Ovary (tissue), 3 donors: ENCODE data around the gene CCDC184.

ENCODE experiments used
- EP300 ChIP-seq: sonication (generic); formaldehyde crosslinking; IDR thresholded peaks from one replicate; pipeline ENCODE4 v1.6.1; 2017; ENCODE audit warnings: antibody characterized with exemption
- POLR2A ChIP-seq: fragments of 450-650 bp; IDR thresholded peaks from one replicate; pipeline ENCODE4 v1.6.1; 2017; ENCODE audit warnings: antibody characterized with exemption, mild to moderate bottlenecking, moderate library complexity
- TF ChIP-seq, protein P1 (sequence below), 3 donors: fragments of 450-650 bp in 2 of 3; fragments of 200-600 bp in 1 of 3; IDR thresholded peaks; one replicate each; pipeline versions ENCODE4 v1.5.1 to v1.8.0; 2016 to 2022; ENCODE audit warnings: antibody characterized with exemption in 3 of 3, mild to moderate bottlenecking in 1 of 3
- donor health status: DM: no; HTN: no; CAD: no.

DNA sequence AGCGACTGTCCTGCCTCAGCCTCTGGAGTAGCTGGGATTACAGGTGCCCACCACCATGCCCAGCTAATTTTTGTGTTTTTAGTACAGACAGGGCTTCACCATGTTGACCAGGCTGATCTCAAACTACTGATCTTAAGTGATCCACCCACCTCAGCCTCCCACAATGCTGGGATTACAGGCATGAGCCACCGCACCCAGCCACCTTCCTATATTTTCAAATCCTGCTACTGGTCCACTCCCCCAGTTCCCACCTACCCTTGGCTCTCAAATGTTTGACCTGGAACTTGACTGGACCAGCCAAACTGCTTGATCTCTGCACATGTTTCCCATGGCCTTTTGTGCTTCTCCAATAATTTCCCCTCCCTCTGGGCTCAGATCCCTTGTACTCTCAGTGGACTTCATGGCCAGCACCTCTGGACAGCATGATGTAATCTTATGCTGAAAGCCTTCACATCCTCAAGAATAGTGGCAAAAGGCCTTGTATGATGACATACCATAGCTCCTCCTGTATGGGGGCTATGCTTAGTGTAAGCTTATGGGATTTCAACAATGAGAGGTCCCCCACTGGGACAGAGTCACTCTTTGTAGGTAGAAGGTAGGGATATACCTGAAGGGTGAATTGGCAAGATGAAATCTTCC lies 2.5 kb upstream of the CCDC184 start:
- TF ChIP-seq, protein P1, sequence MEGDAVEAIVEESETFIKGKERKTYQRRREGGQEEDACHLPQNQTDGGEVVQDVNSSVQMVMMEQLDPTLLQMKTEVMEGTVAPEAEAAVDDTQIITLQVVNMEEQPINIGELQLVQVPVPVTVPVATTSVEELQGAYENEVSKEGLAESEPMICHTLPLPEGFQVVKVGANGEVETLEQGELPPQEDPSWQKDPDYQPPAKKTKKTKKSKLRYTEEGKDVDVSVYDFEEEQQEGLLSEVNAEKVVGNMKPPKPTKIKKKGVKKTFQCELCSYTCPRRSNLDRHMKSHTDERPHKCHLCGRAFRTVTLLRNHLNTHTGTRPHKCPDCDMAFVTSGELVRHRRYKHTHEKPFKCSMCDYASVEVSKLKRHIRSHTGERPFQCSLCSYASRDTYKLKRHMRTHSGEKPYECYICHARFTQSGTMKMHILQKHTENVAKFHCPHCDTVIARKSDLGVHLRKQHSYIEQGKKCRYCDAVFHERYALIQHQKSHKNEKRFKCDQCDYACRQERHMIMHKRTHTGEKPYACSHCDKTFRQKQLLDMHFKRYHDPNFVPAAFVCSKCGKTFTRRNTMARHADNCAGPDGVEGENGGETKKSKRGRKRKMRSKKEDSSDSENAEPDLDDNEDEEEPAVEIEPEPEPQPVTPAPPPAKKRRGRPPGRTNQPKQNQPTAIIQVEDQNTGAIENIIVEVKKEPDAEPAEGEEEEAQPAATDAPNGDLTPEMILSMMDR (IDR thresholded peaks at IDR 0.05) = no peak
- TF ChIP-seq POLR2A (no peak), EP300 (no peak)
